ENCODE results near the gene GMDS.

GRCh38 chr6:2191390-2191740 is 54.0 kb downstream of the GMDS start:
- TF ChIP-seq, protein P1, sequence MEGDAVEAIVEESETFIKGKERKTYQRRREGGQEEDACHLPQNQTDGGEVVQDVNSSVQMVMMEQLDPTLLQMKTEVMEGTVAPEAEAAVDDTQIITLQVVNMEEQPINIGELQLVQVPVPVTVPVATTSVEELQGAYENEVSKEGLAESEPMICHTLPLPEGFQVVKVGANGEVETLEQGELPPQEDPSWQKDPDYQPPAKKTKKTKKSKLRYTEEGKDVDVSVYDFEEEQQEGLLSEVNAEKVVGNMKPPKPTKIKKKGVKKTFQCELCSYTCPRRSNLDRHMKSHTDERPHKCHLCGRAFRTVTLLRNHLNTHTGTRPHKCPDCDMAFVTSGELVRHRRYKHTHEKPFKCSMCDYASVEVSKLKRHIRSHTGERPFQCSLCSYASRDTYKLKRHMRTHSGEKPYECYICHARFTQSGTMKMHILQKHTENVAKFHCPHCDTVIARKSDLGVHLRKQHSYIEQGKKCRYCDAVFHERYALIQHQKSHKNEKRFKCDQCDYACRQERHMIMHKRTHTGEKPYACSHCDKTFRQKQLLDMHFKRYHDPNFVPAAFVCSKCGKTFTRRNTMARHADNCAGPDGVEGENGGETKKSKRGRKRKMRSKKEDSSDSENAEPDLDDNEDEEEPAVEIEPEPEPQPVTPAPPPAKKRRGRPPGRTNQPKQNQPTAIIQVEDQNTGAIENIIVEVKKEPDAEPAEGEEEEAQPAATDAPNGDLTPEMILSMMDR (IDR thresholded peaks at IDR 0.05) = no peak
- no peak for TF ChIP-seq POLR2A (IDR thresholded peaks at IDR 0.05)

Data from vagina (tissue), 2 donors.